Glutamatergic neuron (in vitro differentiated cells): ENCODE measurements around the gene ENO1. TPM values are rescaled to one million over a fixed set of nuclear protein-coding genes. Genes with fewer than 3 reads are reported as not detected.

ENCODE experiments used
- DNase-seq: peaks from one replicate; pipeline ENCODE4 v3.0.0; 2022
- H3K27ac Mint-ChIP-seq: one replicate; pipeline ENCODE4 v1.8.0; 2020; ENCODE audit warnings: mild to moderate bottlenecking, mixed read lengths, inconsistent platforms; ENCODE audit not compliant: unreplicated experiment
- H3K27me3 Mint-ChIP-seq: one replicate; pipeline ENCODE4 v1.8.0; 2020; ENCODE audit warnings: mild to moderate bottlenecking, moderate library complexity, mixed read lengths, inconsistent platforms; ENCODE audit not compliant: unreplicated experiment
- H3K36me3 Mint-ChIP-seq: one replicate; pipeline ENCODE4 v1.8.0; 2020; ENCODE audit warnings: mild to moderate bottlenecking, mixed read lengths, inconsistent platforms; ENCODE audit not compliant: unreplicated experiment
- H3K4me1 Mint-ChIP-seq: one replicate; pipeline ENCODE4 v1.8.0; 2020; ENCODE audit warnings: mild to moderate bottlenecking, low read depth, mixed read lengths, inconsistent platforms; ENCODE audit not compliant: unreplicated experiment
- H3K4me3 Mint-ChIP-seq: one replicate; pipeline ENCODE4 v1.8.0; 2020; ENCODE audit warnings: mild to moderate bottlenecking, mixed read lengths, inconsistent platforms; ENCODE audit not compliant: unreplicated experiment
- H3K9me3 Mint-ChIP-seq: one replicate; pipeline ENCODE4 v1.8.0; 2020; ENCODE audit warnings: mild to moderate bottlenecking, moderate library complexity, mixed read lengths, inconsistent platforms; ENCODE audit not compliant: unreplicated experiment
- CTCF ChIP-seq: fragments of 200-600 bp; sonication (generic); IDR thresholded peaks from one replicate; pipeline ENCODE4 v1.5.0; 2021; ENCODE audit not compliant: partially characterized antibody, unreplicated experiment
- total RNA-seq: library from RNA; stranded (reverse); fragmentation: NEBNext Ultra II Directional; extraction: Animal tissue kit (Norgen Biotek cat#: 25700); gene quantifications from one replicate; pipeline ENCODE4 v1.2.1, GENCODE V29; 2021; ENCODE audit not compliant: unreplicated experiment

The ENO1 gene
- total RNA-seq, 1 donor from 2014 or later: 357 TPM

- no peak for DNase-seq
- H3K4me3 Mint-ChIP-seq: no peak overlapping the region
- no peaks in the 10 kb centered on the region for H3K27me3 Mint-ChIP-seq
- no peak overlapping the region for H3K27ac Mint-ChIP-seq
- TF ChIP-seq CTCF: no peak
- H3K9me3 Mint-ChIP-seq: peaks cover 4% of the 10 kb centered on the region
- no peaks in the 10 kb centered on the region for H3K36me3 Mint-ChIP-seq
- peaks cover 3% of the 10 kb centered on the region for H3K4me1 Mint-ChIP-seq
Measured at GRCh38 chr1:8910331-8910730, 31.8 kb upstream of the ENO1 start.

- Mint-ChIP-seq H3K4me1 (no peaks in the 10 kb centered on the region), H3K27ac (no peak overlapping the region), H3K36me3 (no peaks in the 10 kb centered on the region), H3K9me3 (peaks cover 4% of the 10 kb centered on the region), H3K27me3 (no peaks in the 10 kb centered on the region), H3K4me3 (no peak overlapping the region)
- no peak for TF ChIP-seq CTCF
- no peak for DNase-seq
Measured at GRCh38 chr1:8908388-8909151, 30.1 kb upstream of the ENO1 start.

GRCh38 chr1:8905582-8906191 is 27.2 kb upstream of the ENO1 start:
- no peak overlapping the region for H3K4me3 Mint-ChIP-seq
- no peak for DNase-seq
- H3K9me3 Mint-ChIP-seq: peaks cover 2% of the 10 kb centered on the region
- H3K27me3 Mint-ChIP-seq: peaks cover 2% of the 10 kb centered on the region
- no peaks in the 10 kb centered on the region for H3K4me1 Mint-ChIP-seq
- H3K27ac Mint-ChIP-seq: no peak overlapping the region
- no peak for TF ChIP-seq CTCF
- no peaks in the 10 kb centered on the region for H3K36me3 Mint-ChIP-seq

GRCh38 chr1:8903908-8904650 is 25.6 kb upstream of the ENO1 start:
- no peak for TF ChIP-seq CTCF
- H3K4me3 Mint-ChIP-seq: no peak overlapping the region
- H3K27me3 Mint-ChIP-seq: peaks cover 2% of the 10 kb centered on the region
- H3K36me3 Mint-ChIP-seq: no peaks in the 10 kb centered on the region
- DNase-seq: no peak
- H3K9me3 Mint-ChIP-seq: no peaks in the 10 kb centered on the region
- H3K4me1 Mint-ChIP-seq: no peaks in the 10 kb centered on the region
- H3K27ac Mint-ChIP-seq: no peak overlapping the region

GRCh38 chr1:8903410-8903809 is 24.9 kb upstream of the ENO1 start:
- Mint-ChIP-seq H3K27ac (no peak overlapping the region), H3K36me3 (no peaks in the 10 kb centered on the region), H3K9me3 (no peaks in the 10 kb centered on the region), H3K4me1 (no peaks in the 10 kb centered on the region), H3K4me3 (no peak overlapping the region), H3K27me3 (peaks cover 2% of the 10 kb centered on the region)
- no peak for TF ChIP-seq CTCF
- no peak for DNase-seq
